Activated T-cell treated with anti-CD3 and anti-CD28 coated beads for 1 hour (primary cell): ENCODE results near the gene TEKT4.
"Not testable (repeated sequence)": the region's sequence is repeated elsewhere in the genome, so short reads cannot be mapped to it uniquely, and the experiment has no call there.

Experiments used
- DNase-seq: peaks from one replicate; pipeline ENCODE4 v3.0.0-alpha.2; 2020; ENCODE audit warnings: low read depth

TEKT4 gene

GRCh38 chr2:94871226-94872087 lies at the start of gene TEKT4:
Gene TEKT4, plus strand, starts transcription at chr2:94871430. Its CDS starts 150 bp downstream, at chr2:94871580.
- DNase-seq: no peak

GRCh38 chr2:94839224-94839623 lies 32.0 kb upstream of the TEKT4 start:
- not testable (repeated sequence) for DNase-seq

GRCh38 chr2:94856856-94857255 lies 14.4 kb upstream of the TEKT4 start:
- not testable (repeated sequence) for DNase-seq

- DNase-seq: not testable (repeated sequence)
Observed at GRCh38 chr2:94857367-94858162, 13.7 kb upstream of the TEKT4 start.

- not testable (repeated sequence) for DNase-seq
Observed at GRCh38 chr2:94858163-94858888, 12.9 kb upstream of the TEKT4 start.

GRCh38 chr2:94861308-94862152 lies 9.7 kb upstream of the TEKT4 start:
- DNase-seq: no peak

GRCh38 chr2:94862903-94863302 lies 8.3 kb upstream of the TEKT4 start:
- DNase-seq: not testable (repeated sequence)

GRCh38 chr2:94869131-94869530 lies 2.1 kb upstream of the TEKT4 start:
- no peak for DNase-seq

GRCh38 chr2:94869552-94870439 lies 1.4 kb upstream of the TEKT4 start:
- no peak for DNase-seq

- DNase-seq: no peak
Observed at GRCh38 chr2:94870440-94871225, 597 bp upstream of the TEKT4 start.

- DNase-seq: no peak
Observed at GRCh38 chr2:94872088-94872618, 923 bp downstream of the TEKT4 start.

GRCh38 chr2:94872676-94873361 lies 1.6 kb downstream of the TEKT4 start:
- no peak for DNase-seq

- DNase-seq: no peak
Observed at GRCh38 chr2:94873362-94874276, 2.4 kb downstream of the TEKT4 start.

GRCh38 chr2:94874277-94874997 lies 3.2 kb downstream of the TEKT4 start:
- peak; percentile 39 for DNase-seq

- DNase-seq: no peak
Observed at GRCh38 chr2:94875064-94875819, 4.0 kb downstream of the TEKT4 start.
